PFSK-1 (cell line): Measurements from ENCODE around the gene PAPPA2.

Experiments used
- POLR2AphosphoS5 ChIP-seq: IDR thresholded peaks from 2 replicates; pipeline ENCODE4 v1.6.1; 2012; ENCODE audit warnings: low read depth, mild to moderate bottlenecking, control low read depth, low read length, moderate library complexity
- REST ChIP-seq, 2 experiments: IDR thresholded peaks; 2 replicates each; pipeline versions ENCODE4 v1.6.1 to v1.8.0; 2011 to 2012; ENCODE audit warnings: low read depth in 2 of 2, low read length in 2 of 2, control low read depth in 1 of 2, inconsistent platforms in 1 of 2, mild to moderate bottlenecking in 1 of 2, moderate library complexity in 1 of 2; ENCODE audit not compliant: insufficient read depth in 1 of 2
- SIN3A ChIP-seq: IDR thresholded peaks from 2 replicates; pipeline ENCODE4 v1.6.1; 2012; ENCODE audit warnings: mild to moderate bottlenecking, low read length, moderate library complexity, borderline replicate concordance; ENCODE audit not compliant: insufficient read depth

- TF ChIP-seq REST (IDR thresholded peaks at IDR 0.05; ENCODE audit: insufficient read depth in 1 of 2, low read depth in 2 of 2, low read length in 2 of 2) (no peak), POLR2AphosphoS5 (no peak), SIN3A (no peak)
Observed at GRCh38 chr1:176864211-176864610, 401.2 kb downstream of the PAPPA2 start.
